GM19043 (cell line): ENCODE data around the gene SUGCT.
A peak's percentile ranks its signal among the peaks of the same experiment; 100 is the strongest.

Experiments
- ATAC-seq: cut with Tn5 transposase; IDR thresholded peaks from one replicate; pipeline ENCODE4 v1.9.1; 2021; ENCODE audit warnings: low read depth; ENCODE audit not compliant: unreplicated experiment

The SUGCT gene

GRCh38 chr7:40546616-40547501, 412.1 kb downstream of the SUGCT start:
- ATAC-seq = no peak

GRCh38 chr7:40549372-40550039, 414.7 kb downstream of the SUGCT start:
- no peak for ATAC-seq

DNA sequence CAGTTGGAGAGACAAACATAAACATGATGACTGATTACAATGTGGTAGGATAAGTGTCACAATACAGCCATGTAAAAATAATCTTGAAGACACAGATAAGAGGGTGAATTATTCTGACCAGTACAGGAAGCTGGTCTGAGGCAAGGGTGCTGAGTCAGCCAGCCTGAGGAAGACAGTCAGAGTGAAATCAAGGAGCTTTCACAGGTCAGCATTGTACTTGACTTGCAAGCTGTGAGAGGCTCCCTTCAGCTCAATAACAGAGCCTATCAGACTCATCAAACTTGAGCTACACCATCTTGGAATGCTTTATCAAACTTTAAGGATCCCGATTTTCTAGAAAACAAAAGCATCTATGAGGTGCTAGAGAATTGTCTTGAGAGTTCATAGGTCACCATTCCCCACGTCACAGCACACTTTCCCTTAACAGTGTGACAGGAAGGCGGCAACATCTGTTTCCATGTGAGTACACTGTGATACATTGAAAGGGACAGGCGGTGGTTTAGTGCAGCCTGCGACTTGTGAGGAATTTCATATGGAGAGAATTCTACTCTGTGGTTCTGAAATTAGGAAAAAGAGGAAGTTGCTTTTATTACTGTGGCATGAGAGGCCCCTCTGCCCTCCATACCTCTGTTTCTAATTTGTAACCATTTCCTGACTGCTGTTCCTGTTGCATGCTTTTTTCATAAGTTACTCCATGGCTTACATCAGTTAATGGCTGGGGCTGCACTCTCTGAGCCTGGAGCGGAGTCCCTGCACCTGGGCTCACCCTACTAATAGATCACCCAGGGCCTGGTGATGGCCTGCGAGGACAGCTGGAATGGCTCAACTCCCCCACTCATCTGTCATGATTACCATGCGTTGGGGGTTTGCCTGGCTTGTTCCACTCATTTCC, 417.1 kb downstream of the SUGCT start:
- peak; percentile 83 for ATAC-seq

- no peak for ATAC-seq
Observed at GRCh38 chr7:40560672-40561071, 425.9 kb downstream of the SUGCT start.

DNA sequence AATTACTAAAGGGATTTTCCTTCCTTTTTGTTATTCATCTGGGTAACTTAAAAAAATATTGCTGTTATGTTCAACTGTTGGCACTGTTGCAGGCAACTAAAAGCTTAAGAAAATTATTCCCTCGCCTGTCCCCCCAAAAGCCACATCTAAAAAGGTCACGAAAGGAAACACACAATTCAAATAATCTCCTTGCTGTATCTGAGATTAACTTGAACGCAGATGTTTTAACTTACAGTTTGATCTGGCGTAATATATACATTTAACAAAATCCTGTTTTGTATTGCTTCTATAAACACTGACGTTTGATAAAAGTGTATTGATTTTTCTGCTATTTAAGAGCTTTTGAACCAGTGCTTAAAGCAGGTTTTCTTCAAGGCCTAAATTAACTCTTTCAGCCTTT, 432.1 kb downstream of the SUGCT start:
- no peak for ATAC-seq

DNA sequence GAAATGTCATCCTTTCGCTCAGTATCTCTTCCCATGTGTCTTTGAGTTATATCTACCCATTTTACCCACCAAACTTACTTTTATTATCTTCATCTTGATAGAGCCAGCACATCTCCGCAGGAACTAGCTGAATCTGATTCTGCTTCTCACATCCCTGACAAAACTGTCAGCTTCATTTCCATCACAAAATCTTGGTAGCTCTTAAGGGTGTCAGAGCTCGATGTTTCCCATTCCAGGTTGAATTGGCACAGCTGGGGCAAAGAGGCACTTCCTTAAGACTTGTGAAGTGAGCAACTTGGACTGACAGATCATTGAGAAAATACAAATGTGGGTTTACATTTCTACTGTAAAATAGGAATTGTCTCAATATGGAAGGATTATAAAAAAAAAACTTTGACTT, 434.5 kb downstream of the SUGCT start:
- ATAC-seq = no peak

GRCh38 chr7:40570223-40570622, 435.4 kb downstream of the SUGCT start:
- no peak for ATAC-seq

DNA sequence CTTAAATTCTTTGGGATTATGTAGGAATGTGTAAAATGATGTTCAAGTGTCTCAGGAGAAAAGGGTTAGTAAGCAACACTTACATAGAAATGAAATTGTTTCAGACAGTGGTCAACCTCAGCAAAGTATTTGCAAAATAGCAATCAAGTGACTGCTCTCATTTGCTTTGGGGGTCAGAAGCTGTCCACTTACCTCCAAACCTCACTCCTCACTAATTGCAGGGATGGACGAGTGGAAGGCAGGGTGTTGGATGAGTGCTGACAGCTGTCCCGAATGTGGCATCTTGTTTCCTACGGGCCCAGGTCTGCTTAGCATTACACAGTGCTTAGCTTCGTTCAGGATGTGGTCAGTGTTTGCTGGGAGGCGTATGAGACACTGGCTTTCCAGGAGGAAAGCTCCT, 437.0 kb downstream of the SUGCT start:
- ATAC-seq = no peak

- ATAC-seq = no peak
Observed at GRCh38 chr7:40572810-40573465, 438.1 kb downstream of the SUGCT start.

DNA sequence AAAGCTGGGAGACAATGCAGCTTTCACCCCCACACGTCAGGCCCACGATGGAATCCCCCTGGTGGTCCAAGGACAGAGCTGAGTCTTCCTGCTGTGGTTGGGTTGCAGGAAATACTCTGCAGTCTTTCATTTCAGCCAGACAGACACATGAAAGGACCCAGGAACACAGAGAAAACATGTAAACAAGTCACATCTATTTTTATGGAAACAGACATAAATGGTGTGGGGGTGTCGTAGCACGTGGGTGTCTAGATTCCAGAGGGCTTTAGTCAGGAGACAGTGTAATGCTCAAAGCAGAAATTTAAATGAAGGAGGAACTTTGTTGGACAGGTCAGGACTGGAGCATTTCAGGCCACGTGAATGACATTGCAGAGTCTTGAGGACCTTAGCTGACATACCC, 444.6 kb downstream of the SUGCT start:
- ATAC-seq = no peak

DNA sequence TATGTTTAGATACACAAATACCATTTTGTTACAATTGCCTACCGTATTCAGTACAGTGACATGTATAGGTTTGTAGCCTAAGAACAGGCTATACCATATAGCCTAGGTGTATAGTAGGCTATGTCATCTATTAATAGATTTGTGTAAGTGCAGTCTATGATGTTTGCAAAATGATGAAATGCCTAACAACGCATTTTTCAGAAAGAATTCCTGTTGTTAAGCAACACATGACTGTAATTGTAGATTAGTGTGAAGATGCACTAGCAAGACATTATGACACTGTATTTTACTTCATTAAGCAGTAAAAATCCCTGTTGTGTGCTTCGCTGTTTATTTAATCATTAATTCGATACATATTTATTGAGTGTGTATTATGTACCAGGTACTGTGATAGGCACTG, 446.0 kb downstream of the SUGCT start:
- ATAC-seq = no peak

- ATAC-seq = no peak
Observed at GRCh38 chr7:40582539-40582938, 447.7 kb downstream of the SUGCT start.

GRCh38 chr7:40583667-40584444, 449.1 kb downstream of the SUGCT start:
- ATAC-seq = no peak

- no peak for ATAC-seq
Observed at GRCh38 chr7:40584667-40585433, 450.0 kb downstream of the SUGCT start.

DNA sequence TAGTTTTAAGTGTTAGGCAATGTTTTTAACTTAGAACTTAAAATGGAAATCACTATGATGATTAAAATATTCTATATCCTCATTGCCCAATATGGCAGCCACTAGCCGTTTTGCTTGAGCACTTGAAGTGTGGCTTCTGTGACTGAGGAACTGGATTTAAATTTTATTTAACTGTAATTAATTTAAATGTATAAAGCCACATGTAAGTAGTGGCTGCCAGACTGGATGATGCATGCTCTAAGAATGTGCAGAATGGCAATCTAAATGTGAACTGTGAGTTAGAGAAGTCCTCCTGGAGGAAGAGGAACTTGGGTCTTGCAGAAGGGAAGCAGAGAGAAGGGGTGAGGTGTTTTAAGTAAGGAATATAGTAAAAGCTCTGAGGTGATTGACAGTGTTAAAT, 451.4 kb downstream of the SUGCT start:
- no peak for ATAC-seq

DNA sequence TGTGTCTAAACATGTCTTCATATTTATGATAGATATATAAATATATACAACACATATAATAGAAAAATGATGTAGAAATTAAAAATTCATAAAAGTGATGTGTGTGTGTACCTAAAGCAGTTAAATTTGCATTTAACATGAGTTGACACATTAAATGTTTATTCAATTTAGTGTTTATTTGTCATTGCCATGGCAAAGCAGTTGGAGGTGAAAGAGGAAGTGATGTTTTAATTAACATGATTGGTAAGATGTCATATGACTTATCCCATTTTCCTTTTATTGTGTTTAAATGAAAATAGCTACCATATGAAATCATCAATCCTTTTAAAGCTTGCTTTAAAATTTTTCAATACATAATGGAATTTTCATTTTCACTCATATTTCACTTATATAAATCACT, 452.6 kb downstream of the SUGCT start:
- no peak for ATAC-seq

DNA sequence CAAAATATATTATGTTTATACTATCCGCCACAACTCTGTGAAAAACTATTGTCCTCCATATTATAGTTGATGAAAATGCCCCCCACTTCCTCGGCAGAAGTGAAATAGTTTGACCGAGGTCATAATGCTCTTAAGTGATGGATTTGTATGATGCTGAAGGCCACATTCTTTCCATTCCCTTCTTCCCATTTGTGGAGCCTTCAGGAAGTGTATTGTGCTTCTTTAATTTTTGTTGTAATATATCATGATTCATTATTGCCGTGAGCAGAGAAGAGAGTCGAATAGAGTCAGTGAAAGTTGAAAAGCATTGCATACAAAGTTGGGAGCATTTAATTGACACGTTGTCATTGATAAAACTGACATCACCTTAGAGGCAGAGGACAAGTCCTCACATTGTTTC, 460.3 kb downstream of the SUGCT start:
- no peak for ATAC-seq

DNA sequence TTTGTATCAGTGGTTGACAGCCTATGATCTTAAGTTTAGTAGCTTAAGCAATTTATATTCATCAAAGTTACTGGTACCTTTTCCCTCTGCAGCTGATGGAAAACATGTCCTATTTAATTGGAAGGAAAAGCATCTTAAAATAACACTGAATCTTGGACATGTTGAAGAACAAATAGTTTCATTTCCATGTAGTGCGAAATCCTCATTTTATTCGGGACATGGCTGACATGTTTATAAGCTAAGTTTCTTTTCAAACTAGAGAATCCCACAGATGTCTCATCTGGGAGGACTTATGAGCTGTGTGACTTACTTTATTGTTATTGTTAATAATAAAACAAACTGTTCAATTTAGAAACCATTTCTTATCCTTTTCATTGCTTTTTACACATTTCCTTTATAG, 461.0 kb downstream of the SUGCT start:
- ATAC-seq = no peak

GRCh38 chr7:40597517-40597916, 462.7 kb downstream of the SUGCT start:
- ATAC-seq = no peak
